GM19023 (cell line): Measurements from ENCODE around the gene SMCR8.
A peak's percentile ranks its signal among the peaks of the same experiment; 100 is the strongest.
"Not testable (repeated sequence)": the region's sequence is repeated elsewhere in the genome, so short reads cannot be mapped to it uniquely, and the experiment has no call there.

Experiments used
- ATAC-seq: cut with Tn5 transposase; IDR thresholded peaks from one replicate; pipeline ENCODE4 v1.9.1; 2021; ENCODE audit warnings: mild to moderate bottlenecking, moderate library complexity; ENCODE audit not compliant: unreplicated experiment

Gene SMCR8

DNA sequence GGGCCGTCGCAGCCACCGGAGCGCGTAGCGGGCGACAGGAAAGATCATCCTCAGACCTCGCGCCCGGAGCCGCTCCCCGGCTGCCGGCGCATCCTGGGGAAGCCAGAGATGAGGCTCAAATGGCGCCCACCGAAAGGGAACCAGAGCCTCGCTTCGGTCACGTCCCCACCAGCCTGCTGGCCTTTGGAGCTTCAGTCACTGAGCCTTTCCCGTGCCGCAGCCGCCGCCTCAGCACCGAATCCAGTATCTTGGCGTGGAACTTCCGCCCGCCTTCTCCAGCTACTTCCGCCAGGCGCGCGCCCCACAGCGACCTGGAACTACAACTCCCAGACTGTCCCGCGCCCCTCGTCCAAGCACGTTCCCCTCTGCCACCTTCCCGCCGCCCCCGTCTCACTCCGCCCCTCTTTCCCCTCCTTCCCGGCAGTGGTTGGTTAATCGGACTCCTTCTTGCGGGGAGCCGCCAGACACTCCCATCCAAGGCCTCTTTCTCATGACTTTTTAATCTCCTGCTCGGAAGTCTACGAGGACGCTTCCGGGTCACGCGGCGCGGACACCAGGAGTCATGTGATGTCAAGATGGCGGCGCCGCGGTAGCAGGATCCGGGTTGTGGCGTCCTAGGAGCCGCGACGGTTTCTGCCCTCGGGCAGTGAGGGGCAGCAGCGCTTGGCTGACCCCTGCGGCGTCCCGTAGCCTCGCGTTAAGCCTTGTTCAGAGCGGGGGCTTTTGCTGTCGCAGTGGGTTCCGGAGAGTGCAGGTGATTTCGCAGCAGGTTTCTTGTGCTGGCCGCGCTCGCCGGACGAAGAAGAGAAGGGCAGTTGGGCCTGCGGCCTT, at the start of gene SMCR8, which contains the start of gene TOP3A:
Gene SMCR8, plus strand, starts transcription at position 563 of the 831 bp plus-strand sequence. CDS start 497 bp downstream, outside the sequence.
Gene TOP3A, minus strand, starts transcription at position 264 of the 831 bp plus-strand sequence. Its CDS starts 216 bp downstream, at position 48.
- ATAC-seq = peak; percentile 89

DNA sequence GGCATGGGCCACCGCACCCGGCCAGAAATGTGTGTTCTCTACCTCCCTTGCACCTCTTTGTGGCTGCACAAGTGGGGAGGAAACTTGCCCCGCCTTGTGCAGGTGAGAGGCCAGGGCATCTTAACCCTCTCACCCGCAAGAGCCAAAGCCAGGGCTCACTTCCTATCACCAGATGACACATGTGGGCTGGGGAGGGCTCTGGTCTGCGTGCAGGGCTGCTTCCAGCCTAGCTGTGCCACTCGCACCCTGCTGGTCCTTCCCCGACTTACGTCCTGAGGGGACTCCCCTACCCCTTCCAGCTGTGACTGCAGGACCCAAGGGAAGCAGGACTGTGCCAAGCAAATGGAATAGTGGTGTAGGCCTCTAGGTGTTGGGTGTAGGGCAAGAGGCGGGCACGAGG, 47.7 kb upstream of the SMCR8 start:
- no peak for ATAC-seq

GRCh38 chr17:18267927-18268711, 47.0 kb upstream of the SMCR8 start:
- ATAC-seq = no peak

- ATAC-seq = no peak
Measured at GRCh38 chr17:18270046-18270931, 44.8 kb upstream of the SMCR8 start.

GRCh38 chr17:18277076-18277475, 38.0 kb upstream of the SMCR8 start:
- ATAC-seq = no peak

DNA sequence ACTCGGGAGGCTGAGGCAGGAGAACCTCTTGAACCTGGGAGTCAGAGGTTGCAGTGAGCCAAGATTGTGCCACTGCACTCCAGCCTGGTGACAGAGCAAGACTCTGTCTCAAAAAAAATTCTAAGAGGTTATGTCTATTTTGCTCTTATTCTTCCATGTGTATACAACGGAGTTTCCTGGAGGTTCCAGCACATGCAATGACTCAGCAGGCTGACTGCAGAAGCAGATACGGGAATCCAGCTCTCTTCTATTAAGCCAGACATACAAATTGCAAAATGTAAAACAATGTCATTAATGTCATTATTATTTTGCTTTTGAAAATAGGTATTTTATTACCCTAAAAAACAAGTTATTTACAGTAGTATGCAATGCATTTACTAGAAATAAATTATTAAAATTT, 36.2 kb upstream of the SMCR8 start:
- no peak for ATAC-seq

GRCh38 chr17:18280249-18280648, 34.8 kb upstream of the SMCR8 start:
- no peak for ATAC-seq

DNA sequence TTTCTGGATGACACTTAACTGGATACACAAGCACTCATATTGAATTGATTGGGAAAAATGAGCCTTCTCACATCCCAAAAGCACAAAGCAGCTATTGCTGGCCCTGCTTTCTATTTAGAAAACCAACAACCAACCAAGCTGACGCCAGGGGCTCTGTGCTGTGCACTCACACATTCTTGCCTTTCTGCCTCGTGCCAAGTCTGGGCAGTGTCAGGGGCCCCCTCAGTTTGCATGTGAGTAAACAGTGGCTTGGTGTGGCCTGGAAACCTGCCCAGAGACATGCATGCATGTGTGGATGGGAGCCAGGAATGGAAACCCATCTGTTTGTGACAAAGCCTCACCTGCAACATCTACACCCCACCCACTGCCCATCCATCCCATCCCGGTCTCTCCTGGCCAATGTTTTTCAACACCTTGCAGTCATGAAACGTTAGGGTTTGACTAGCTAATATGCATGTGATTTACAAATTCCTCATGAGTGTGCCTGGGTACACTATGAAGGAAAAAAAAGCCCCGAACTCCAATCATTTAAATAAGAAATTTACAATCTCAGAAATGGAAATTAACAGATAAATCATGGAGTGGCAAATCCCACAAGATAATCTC, 34.2 kb upstream of the SMCR8 start:
- ATAC-seq = no peak

GRCh38 chr17:18281788-18282187, 33.3 kb upstream of the SMCR8 start:
- no peak for ATAC-seq

- ATAC-seq = no peak
Measured at GRCh38 chr17:18285296-18285695, 29.8 kb upstream of the SMCR8 start.

- no peak for ATAC-seq
Measured at GRCh38 chr17:18291718-18292540, 23.2 kb upstream of the SMCR8 start.

DNA sequence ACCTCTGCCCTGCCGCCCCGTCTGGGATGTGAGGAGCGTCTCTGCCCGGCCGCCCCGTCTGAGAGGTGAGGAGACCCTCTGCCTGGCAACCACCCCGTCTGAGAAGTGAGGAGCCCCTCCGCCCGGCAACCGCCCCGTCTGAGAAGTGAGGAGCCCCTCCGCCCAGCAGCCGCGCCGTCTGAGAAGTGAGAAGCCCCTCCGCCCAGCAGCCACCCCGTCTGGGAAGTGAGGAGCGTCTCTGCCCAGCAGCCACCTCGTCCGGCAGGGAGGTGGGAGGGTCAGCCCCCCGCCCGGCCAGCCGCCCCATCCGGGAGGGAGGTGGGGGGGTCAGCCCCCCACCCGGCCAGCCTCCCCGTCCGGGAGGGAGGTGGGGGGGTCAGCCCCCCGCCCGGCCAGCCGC, 17.0 kb upstream of the SMCR8 start:
- ATAC-seq = not testable (repeated sequence)

DNA sequence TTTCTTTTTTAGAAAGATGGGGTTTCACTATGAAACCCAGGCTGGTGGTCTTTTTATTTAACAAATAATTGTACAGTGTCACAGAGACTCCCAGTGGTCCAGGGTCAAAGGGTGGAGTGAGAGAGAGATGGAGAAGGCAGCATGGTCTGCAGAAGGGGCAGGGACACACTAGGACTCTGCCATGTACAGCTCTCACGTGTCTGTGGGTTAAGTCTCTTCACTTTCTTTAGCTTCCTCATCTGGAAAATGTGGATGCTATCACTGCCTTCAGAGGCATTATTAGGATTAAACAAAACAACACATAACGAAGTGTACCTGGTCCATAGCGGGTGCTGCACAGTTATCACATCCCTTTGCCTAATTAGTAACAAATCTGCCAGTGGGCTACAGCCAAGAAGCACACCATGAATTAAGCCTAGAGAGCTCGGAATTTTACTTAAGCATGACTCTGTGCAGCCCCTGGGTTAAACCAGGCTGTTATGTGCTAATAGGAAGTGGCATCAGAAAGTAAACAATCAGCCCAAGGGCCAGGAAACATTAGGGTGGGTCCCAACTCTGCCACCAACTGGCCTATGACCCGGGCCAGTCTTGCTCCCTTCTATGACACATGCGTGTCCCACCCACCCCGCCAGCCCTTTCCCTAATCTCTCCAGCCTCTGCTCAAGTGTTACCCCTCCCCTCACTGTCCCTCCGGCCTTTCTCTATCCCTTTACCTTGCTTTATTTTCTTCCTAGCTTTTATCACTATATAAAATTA, 14.2 kb upstream of the SMCR8 start:
- no peak for ATAC-seq

GRCh38 chr17:18303206-18303605, 11.9 kb upstream of the SMCR8 start:
- not testable (repeated sequence) for ATAC-seq

DNA sequence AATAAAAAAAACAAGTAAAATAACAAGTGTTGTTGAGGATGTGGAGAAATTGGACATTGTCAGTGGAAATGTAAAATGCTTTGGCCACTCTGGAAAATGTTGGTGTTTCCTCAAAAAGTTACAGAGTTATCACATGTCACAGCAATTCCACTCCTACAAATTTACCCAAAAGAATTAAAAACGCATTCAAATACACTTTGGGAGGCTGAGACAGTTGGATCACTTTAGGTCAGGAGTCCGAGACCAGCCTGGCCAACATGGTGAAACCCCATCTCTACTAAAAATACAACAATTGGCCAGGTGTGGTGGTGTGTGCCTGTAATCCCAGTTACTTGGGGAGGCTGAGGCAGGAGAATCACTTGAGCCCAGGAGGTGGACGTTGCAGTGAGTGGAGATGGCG, 5.9 kb upstream of the SMCR8 start:
- no peak for ATAC-seq

- ATAC-seq = peak; percentile 6
Measured at GRCh38 chr17:18314059-18314730, 898 bp upstream of the SMCR8 start.

- no peak for ATAC-seq
Measured at GRCh38 chr17:18315562-18315922, 449 bp downstream of the SMCR8 start.

- ATAC-seq = no peak
Measured at GRCh38 chr17:18315961-18316360, 868 bp downstream of the SMCR8 start.
